Suppressor macrophage treated with lipopolysaccharide for 4 hours (primary cell): ENCODE measurements around the gene CLDN9.

Source experiments
- DNase-seq: peaks from one replicate; pipeline ENCODE4 v3.0.0-alpha.2; 2020

The CLDN9 gene

GRCh38 chr16:3020604-3021448 lies 8.1 kb downstream of the CLDN9 start:
- no peak for DNase-seq

- peak; percentile 76 for DNase-seq
These were observed 8.9 kb downstream of the CLDN9 start for GRCh38 chr16:3021449-3022207.

GRCh38 chr16:3022208-3022683 lies 9.5 kb downstream of the CLDN9 start:
- peak; percentile 92 for DNase-seq

GRCh38 chr16:3022684-3023414 lies 10.1 kb downstream of the CLDN9 start:
- no peak for DNase-seq

GRCh38 chr16:3023415-3023668 lies 10.6 kb downstream of the CLDN9 start:
- no peak for DNase-seq

- DNase-seq = peak; percentile 97
These were observed 11.2 kb downstream of the CLDN9 start, which contains the start of the genes HCFC1R1 and THOC6 for GRCh38 chr16:3023669-3024478. Gene HCFC1R1 (minus strand): TSS chr16:3023942. CDS start chr16:3023941, 1 bp downstream. Gene THOC6 (plus strand): TSS chr16:3024035. CDS start chr16:3024327, 292 bp downstream.

- DNase-seq = no peak
These were observed 12.6 kb downstream of the CLDN9 start for GRCh38 chr16:3025032-3026002.

GRCh38 chr16:3026003-3026378 lies 13.3 kb downstream of the CLDN9 start:
- DNase-seq = no peak

GRCh38 chr16:3026609-3027488 lies 14.1 kb downstream of the CLDN9 start:
- no peak for DNase-seq

- no peak for DNase-seq
These were observed 14.7 kb downstream of the CLDN9 start for GRCh38 chr16:3027489-3027795.

GRCh38 chr16:3027983-3028715 lies 15.4 kb downstream of the CLDN9 start:
- DNase-seq = peak; percentile 90

GRCh38 chr16:3028716-3029319 lies 16.1 kb downstream of the CLDN9 start:
- no peak for DNase-seq

GRCh38 chr16:3029491-3030221 lies 16.9 kb downstream of the CLDN9 start:
- peak; percentile 50 for DNase-seq

- DNase-seq = no peak
These were observed 17.8 kb downstream of the CLDN9 start for GRCh38 chr16:3030222-3031212.

GRCh38 chr16:3032624-3033023 lies 19.9 kb downstream of the CLDN9 start:
- DNase-seq = peak; percentile 73

- DNase-seq = no peak
These were observed 22.7 kb downstream of the CLDN9 start for GRCh38 chr16:3035289-3035971.
